GM12872 (cell line): Measurements from ENCODE around the gene TEX14.

Experiments used
- TF ChIP-seq, protein P1 (sequence below): IDR thresholded peaks from 3 replicates; pipeline ENCODE4 v1.5.1; 2011; ENCODE audit warnings: low read depth, mild to moderate bottlenecking, low read length, moderate library complexity; ENCODE audit not compliant: insufficient read depth

TEX14 gene

DNA sequence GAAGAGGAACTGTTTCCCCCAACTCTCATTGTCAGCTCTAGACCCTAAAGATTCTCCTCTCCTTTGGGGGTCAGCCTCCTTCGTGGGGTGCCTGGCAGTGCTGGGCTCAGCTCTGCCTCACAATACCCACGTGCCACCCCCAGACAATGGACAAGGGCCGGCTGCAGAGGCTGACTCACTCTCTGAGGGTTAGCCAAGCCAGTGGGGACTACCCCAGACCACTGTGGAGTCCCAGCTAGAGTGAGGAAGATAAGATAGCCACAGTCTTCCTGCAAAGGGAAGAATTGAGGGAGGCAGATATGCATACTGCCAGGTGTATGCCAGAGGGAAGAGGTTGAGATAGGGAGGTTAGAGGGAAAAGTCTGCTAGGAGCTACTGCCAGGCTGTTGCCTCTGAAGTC is 163.9 kb downstream of the TEX14 start:
- TF ChIP-seq, protein P1, sequence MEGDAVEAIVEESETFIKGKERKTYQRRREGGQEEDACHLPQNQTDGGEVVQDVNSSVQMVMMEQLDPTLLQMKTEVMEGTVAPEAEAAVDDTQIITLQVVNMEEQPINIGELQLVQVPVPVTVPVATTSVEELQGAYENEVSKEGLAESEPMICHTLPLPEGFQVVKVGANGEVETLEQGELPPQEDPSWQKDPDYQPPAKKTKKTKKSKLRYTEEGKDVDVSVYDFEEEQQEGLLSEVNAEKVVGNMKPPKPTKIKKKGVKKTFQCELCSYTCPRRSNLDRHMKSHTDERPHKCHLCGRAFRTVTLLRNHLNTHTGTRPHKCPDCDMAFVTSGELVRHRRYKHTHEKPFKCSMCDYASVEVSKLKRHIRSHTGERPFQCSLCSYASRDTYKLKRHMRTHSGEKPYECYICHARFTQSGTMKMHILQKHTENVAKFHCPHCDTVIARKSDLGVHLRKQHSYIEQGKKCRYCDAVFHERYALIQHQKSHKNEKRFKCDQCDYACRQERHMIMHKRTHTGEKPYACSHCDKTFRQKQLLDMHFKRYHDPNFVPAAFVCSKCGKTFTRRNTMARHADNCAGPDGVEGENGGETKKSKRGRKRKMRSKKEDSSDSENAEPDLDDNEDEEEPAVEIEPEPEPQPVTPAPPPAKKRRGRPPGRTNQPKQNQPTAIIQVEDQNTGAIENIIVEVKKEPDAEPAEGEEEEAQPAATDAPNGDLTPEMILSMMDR: no peak

- TF ChIP-seq, protein P1: peak; percentile 55
These were observed 164.5 kb downstream of the TEX14 start for GRCh38 chr17:58527306-58527705.

DNA sequence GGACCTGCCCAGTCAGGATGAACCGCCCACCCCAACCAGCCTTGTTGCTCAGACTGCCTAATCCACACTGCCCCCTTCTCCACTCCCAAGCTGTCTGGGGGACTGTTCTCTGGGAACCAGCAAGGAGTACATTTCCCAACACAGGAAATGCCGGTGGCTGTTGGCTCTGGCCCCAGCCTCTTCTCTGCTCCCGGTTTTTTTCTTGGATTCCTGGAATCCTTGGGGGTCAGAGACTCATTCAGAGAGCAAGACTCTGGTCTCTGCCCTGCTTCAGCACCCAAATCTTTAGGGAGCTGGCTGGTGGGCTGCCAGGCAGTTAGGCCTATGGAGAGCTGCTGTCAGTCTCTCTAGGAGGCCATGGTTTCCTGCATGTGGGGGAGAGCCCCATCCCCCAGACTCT is 166.6 kb downstream of the TEX14 start:
- TF ChIP-seq, protein P1: no peak

- TF ChIP-seq, protein P1: no peak
These were observed 170.2 kb downstream of the TEX14 start for GRCh38 chr17:58521680-58522079.

- TF ChIP-seq, protein P1: peak; percentile 78
These were observed 170.9 kb downstream of the TEX14 start for GRCh38 chr17:58520843-58521430.

DNA sequence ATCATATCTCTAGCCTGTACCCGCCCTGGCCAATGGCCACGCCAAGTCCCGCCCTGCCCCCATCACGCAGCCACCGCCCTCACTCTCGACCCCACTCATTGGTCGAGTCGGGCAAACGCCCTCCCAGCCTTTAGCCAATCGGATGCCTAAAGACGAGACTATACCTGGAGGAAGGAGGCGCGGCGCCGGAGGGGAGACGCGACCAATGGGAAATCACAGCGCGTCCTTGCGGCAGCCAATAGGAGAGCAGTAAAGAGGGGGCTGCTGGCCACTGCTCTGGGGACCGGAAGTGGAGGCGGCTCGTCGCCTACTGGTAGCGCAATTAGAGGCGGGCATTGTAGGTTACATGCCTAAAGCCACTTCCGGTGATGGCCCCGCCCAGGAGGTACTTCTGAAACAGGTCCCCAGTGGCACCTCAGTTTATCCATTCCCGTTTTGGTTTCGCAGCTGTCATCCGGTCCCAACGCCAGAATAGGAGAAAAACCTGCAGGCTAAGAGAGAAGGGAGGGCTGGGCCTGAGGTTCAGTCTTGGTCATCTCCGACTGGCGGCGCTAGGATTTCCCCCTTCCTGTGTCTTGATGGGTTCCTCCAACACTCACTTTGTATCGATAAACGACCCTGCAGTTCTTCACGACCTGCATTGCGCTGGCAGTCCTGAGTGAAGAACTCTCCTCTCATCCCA is 173.8 kb downstream of the TEX14 start:
- TF ChIP-seq, protein P1: no peak

DNA sequence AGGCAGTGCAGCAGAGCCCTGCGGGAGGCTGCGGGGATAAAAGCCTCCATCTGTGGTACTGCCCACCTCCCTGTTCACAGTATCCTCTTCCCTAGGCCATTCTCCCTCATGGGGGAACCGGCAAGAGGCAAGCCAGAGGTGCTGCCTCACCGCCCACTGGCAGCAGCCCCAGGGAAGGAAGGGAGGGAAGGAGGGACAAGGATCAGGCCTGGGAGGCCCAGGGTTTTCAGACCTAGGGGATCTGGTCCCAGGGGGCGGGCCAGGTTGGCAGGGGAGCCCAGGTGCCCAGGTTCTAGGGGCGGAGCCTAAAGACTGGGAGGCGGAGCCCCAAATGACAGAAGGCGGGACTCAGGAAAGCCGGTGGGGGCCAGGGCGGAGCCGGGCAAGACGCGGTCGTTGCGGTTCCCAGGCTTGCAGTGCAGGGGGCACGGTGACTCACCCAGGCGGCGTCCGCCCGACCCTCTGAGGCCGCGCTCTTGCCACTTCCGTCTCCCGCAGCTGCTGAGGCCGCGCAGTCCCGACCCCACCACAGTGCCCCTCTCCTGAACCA is 174.4 kb downstream of the TEX14 start:
- TF ChIP-seq, protein P1: no peak
